WTC11 (cell line): ENCODE results near the gene DYRK1A.

Experiments used
- CTCF ChIP-seq: fragments of 200-600 bp; IDR thresholded peaks from 2 replicates; pipeline ENCODE4 v1.8.0; 2022; ENCODE audit warnings: antibody characterized with exemption
- TF ChIP-seq, protein P1 (sequence below): sonication (generic); formaldehyde crosslinking; IDR thresholded peaks from 2 replicates; pipeline ENCODE4 v1.8.1; 2022; ENCODE audit warnings: low read depth, missing genetic modification reagents, borderline replicate concordance

GRCh38 chr21:37324558-37324957 lies 42.0 kb upstream of the DYRK1A start:
- TF ChIP-seq CTCF = no peak
- TF ChIP-seq, protein P1, sequence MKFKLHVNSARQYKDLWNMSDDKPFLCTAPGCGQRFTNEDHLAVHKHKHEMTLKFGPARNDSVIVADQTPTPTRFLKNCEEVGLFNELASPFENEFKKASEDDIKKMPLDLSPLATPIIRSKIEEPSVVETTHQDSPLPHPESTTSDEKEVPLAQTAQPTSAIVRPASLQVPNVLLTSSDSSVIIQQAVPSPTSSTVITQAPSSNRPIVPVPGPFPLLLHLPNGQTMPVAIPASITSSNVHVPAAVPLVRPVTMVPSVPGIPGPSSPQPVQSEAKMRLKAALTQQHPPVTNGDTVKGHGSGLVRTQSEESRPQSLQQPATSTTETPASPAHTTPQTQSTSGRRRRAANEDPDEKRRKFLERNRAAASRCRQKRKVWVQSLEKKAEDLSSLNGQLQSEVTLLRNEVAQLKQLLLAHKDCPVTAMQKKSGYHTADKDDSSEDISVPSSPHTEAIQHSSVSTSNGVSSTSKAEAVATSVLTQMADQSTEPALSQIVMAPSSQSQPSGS (CRISPR knock-in tag) = no peak
